ENCODE data around the gene KMT2A. TPM values are rescaled to one million over a fixed set of nuclear protein-coding genes. Genes with fewer than 3 reads are reported as not detected.

KMT2A gene
- total and polyA plus RNA-seq, 12 donors: 4.1 to 44.5 (median 34.6) TPM

- Histone ChIP-seq H3K4me3 (no peak overlapping the region), H3K36me3 (peaks cover 0 to 21% (median 0%) of the 10 kb centered on the region in 9 donors), H3K27me3 (no peaks in the 10 kb centered on the region), H3K9me3 (no peaks in the 10 kb centered on the region), H3K4me1 (peaks cover 0 to 47% (median 29%) of the 10 kb centered on the region in 9 donors), H3K27ac (no peak overlapping the region)
- WGBS, 2 donors: 91% methylated on average over 4 of the region's 4 CpGs
- ATAC-seq (no peak), DNase-seq (no peak)
- intact Hi-C loops (cut with DNase I): no loop called here
- no peak for TF ChIP-seq CTCF (IDR thresholded peaks at IDR 0.05)
Observed at GRCh38 chr11:118447423-118447822, 11.1 kb downstream of the KMT2A start.

- ATAC-seq (no peak), DNase-seq (no peak)
- Histone ChIP-seq H3K9me3 (no peaks in the 10 kb centered on the region), H3K27ac (no peak overlapping the region), H3K36me3 (peaks cover 0 to 25% (median 0%) of the 10 kb centered on the region in 9 donors), H3K4me3 (no peak overlapping the region), H3K4me1 (peaks cover 0 to 41% (median 21%) of the 10 kb centered on the region in 9 donors), H3K27me3 (no peaks in the 10 kb centered on the region)
- TF ChIP-seq CTCF (IDR thresholded peaks at IDR 0.05): no peak
- intact Hi-C loops (cut with DNase I): no loop called here
Observed at GRCh38 chr11:118448294-118448693, 12.0 kb downstream of the KMT2A start.

GRCh38 chr11:118449316-118449918 is 13.1 kb downstream of the KMT2A start:
- TF ChIP-seq CTCF (IDR thresholded peaks at IDR 0.05): no peak
- Histone ChIP-seq H3K27ac (no peak overlapping the region), H3K4me1 (peaks cover 0 to 35% (median 10%) of the 10 kb centered on the region in 9 donors), H3K27me3 (no peaks in the 10 kb centered on the region), H3K9me3 (no peaks in the 10 kb centered on the region), H3K36me3 (peaks cover 0 to 30% (median 0%) of the 10 kb centered on the region in 9 donors), H3K4me3 (no peak overlapping the region)
- 83 to 86% methylated on average over 4 of the region's 4 CpGs for WGBS, 2 donors
- intact Hi-C loops (cut with DNase I): no loop called here
- DNase-seq (no peak), ATAC-seq (no peak)

DNA sequence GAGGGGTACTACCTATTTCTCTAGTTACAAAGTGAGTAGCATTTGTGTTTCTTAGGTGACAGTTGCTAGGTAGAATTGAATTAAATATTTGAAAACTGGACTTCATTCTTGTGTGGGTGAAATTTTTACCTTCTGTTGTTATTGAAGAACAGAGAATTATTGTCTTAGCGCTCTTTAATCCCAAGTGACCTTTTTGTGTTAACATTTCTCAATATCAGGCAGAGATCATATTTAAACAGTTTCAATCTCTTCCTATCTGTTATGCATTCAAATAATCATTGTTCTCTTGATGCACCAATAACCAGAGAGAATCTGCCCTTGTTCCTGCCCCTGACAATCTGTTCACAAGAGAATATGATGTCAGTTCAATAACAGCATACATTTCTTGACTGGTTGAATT is 14.2 kb downstream of the KMT2A start:
- 94 to 97% methylated on average over 1 of the region's 1 CpG for WGBS, 2 donors
- H3K27me3 ChIP-seq: no peaks in the 10 kb centered on the region
- no peak for TF ChIP-seq CTCF (IDR thresholded peaks at IDR 0.05)

More for the DNA sequence above, 14.2 kb downstream of the KMT2A start:
- peaks cover 0 to 30% (median 6%) of the 10 kb centered on the region in 9 donors for H3K4me1 ChIP-seq
- no peak overlapping the region for H3K4me3 ChIP-seq
- DNase-seq (no peak), ATAC-seq (no peak)
- no peak overlapping the region for H3K27ac ChIP-seq
- no peaks in the 10 kb centered on the region for H3K9me3 ChIP-seq
- intact Hi-C loops (cut with DNase I): no loop called here
- peaks cover 0 to 30% (median 0%) of the 10 kb centered on the region in 9 donors for H3K36me3 ChIP-seq

Data from heart right ventricle (tissue), 16 donors.